GM21515 (cell line): Measurements from ENCODE around the gene STRA6.

Experiments
- ATAC-seq: cut with Tn5 transposase; IDR thresholded peaks from one replicate; pipeline ENCODE4 v1.9.1; 2021; ENCODE audit not compliant: unreplicated experiment

The STRA6 gene

DNA sequence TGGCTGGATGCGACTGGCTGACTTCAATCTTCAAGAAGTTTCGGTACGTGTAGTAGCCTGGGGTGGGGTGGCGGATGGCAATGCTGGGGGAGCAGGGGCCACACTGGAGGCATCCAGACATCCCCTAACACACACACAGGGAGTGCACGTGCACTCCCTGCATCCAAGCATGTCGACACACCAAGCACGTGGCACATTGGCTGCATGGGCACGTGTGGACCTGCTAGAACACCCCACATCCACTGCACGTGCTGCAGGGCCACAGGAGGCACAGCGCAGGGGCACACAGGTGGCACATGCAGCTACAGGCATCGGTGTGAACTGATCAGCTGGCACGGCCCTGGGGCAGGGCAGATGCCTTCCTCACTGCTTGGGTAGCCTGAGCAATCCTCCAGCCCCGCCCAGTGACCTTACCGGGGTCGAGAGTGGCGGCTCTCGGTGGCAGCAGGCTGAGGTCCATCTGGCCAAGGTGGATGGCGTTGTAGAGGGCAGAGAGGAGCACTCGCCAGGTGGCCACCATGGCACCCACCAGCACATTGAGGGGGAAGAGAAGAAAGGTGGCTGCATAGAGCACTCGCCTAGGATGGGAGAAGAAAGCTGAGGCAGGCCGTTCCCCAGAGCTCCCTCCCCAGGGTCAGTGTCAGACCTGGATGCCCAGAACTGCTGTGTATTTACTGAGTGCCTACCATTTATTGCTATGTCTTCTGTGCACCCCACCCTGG lies 21.5 kb downstream of the STRA6 start:
- no peak for ATAC-seq

DNA sequence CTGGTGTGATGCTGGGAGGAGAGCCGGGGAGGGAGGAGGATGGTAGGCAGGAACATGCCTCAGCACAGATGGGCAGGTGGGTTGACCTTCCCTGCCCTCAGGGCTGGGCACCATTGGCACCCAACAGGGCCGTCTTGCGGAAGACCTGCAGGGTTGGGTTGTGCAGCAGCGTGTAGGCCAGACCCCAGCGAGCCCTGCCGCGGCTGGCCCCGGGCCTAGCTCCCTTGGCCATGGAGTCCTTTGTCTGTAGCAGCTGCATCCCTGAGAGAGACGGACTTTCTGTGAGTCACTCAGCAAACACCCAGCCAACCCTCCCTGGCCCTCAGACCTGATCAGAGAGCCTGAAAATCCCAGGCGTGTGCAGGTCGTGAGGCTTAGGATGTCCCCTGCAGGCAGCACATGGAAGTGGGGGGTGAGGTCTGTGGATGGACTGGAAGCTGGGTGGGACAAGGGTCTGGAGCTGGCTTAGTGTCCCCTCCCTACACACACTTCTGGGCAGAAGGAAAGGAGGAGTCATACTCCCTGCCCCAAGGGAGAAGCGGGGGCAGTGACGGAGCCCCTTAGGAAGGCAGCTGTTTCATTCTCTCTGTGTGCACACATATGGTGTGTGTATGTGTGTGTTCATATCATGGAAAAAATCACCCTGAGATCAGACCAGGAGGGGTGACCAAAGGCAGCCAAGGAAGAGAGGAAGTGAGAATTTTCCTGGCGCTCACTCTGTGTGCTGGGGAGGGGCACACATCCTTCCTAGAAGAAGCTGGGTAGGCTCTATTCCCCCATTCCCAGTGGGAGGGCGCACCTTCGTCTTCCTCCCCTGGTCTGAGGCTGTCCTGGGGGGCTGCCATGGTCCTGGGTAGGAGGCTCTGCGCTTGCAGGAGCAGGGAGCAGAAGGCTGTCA lies 22.4 kb downstream of the STRA6 start:
- no peak for ATAC-seq

DNA sequence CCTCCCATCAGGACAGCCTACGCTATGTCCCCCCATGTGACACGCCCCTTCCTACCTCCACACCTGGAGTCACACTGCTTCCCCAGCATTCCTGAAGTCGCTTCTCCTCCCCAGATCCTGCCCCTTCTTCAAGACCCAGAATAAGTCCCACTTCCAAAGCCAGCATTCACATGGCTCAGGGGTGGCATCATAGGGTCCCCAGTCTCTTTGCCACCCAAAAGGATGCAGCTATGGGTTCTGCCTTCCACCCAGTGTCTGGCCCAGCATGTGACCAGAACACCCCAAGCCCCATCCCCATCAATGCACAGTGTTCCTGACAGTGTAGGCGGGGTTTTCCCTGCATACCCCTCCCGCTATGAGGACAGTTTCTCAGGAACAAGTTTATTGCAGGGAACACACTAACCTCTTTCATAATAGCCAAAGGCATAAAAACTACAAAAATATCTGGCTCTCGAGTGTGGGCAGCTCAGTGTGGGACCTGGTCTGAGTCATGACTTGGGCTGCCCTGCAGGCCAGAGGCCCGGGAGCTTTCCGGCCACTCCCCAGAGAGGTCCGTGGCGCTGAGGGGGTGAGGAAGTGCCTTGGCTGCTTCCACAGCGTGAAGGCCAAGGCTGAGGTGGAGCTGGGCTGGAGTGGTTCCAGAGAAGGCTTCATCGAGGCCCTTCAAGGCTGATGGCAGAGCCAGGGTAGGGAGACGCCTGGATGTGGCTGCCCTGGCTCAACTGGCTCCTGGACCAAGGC lies 23.3 kb downstream of the STRA6 start:
- ATAC-seq = no peak

DNA sequence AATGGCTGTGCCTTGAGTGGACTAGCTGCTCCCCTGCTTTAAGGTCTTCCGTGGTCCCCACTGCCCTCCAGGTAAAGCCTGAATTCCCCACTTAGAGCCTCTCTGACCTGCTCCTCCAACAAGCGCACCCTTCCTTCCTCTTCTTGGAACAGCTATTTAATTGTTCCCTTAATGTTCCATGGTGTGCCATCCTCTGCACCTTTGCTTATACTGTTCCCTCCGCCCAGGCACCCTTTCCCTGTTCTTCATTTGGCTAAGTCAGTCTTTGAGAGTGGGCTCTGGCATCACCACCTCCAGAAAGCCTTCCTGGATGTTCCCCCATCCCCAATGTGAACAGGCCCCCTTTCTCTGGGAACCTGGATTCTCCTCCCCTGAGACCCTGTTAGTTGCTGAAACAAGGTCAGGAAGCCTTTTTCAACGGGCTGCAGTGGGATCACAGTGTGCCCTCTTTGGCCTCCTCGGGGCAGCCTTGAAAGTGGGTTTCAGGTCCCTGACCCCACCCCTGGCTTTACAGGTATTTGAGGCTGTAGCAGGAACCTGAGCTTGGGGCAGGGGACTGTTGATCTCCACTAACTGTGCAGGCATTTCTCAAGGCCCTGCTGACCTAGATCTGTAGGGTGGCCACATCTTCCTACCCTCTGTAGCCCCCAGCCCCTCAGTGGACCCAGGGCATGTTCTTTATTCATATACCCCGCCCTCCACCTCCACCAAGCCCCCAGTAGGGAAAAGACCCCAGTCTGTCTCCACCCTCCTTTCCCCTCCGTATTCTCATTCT lies 24.1 kb downstream of the STRA6 start:
- ATAC-seq = no peak

DNA sequence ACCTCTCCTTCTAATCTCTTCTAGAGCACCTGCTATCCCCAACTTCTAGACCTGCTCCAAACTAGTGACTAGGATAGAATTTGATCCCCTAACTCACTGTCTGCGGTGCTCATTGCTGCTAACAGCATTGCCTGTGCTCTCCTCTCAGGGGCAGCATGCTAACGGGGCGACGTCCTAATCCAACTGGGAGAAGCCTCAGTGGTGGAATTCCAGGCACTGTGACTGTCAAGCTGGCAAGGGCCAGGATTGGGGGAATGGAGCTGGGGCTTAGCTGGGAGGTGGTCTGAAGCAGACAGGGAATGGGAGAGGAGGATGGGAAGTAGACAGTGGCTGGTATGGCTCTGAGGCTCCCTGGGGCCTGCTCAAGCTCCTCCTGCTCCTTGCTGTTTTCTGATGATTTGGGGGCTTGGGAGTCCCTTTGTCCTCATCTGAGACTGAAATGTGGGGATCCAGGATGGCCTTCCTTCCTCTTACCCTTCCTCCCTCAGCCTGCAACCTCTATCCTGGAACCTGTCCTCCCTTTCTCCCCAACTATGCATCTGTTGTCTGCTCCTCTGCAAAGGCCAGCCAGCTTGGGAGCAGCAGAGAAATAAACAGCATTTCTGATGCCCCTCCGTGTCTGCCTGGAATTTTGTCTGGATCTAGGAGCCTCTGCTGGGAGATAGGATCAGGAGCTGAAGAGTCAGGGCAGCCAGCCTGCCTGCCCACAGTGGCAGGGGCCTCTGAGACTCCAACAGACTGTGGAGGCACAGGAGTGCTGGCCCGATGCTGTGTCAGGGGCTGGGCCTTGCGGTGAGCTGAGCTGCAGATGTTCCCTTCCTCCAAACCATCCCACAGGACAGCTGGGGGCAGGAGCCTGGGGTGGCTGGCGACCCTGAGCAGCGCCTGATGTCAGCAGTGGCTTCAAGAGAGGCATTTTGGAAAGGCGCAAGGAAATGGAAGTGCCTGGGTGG lies 26.0 kb downstream of the STRA6 start:
- no peak for ATAC-seq

DNA sequence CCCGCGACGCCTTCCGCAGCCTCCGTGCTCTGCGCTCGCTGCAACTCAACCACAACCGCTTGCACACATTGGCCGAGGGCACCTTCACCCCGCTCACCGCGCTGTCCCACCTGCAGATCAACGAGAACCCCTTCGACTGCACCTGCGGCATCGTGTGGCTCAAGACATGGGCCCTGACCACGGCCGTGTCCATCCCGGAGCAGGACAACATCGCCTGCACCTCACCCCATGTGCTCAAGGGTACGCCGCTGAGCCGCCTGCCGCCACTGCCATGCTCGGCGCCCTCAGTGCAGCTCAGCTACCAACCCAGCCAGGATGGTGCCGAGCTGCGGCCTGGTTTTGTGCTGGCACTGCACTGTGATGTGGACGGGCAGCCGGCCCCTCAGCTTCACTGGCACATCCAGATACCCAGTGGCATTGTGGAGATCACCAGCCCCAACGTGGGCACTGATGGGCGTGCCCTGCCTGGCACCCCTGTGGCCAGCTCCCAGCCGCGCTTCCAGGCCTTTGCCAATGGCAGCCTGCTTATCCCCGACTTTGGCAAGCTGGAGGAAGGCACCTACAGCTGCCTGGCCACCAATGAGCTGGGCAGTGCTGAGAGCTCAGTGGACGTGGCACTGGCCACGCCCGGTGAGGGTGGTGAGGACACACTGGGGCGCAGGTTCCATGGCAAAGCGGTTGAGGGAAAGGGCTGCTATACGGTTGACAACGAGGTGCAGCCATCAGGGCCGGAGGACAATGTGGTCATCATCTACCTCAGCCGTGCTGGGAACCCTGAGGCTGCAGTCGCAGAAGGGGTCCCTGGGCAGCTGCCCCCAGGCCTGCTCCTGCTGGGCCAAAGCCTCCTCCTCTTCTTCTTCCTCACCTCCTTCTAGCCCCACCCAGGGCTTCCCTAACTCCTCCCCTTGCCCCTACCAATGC lies 27.1 kb downstream of the STRA6 start:
- ATAC-seq = no peak

DNA sequence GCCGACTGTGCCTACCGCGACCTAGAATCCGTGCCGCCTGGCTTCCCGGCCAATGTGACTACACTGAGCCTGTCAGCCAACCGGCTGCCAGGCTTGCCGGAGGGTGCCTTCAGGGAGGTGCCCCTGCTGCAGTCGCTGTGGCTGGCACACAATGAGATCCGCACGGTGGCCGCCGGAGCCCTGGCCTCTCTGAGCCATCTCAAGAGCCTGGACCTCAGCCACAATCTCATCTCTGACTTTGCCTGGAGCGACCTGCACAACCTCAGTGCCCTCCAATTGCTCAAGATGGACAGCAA lies 27.7 kb downstream of the STRA6 start:
- ATAC-seq = no peak

DNA sequence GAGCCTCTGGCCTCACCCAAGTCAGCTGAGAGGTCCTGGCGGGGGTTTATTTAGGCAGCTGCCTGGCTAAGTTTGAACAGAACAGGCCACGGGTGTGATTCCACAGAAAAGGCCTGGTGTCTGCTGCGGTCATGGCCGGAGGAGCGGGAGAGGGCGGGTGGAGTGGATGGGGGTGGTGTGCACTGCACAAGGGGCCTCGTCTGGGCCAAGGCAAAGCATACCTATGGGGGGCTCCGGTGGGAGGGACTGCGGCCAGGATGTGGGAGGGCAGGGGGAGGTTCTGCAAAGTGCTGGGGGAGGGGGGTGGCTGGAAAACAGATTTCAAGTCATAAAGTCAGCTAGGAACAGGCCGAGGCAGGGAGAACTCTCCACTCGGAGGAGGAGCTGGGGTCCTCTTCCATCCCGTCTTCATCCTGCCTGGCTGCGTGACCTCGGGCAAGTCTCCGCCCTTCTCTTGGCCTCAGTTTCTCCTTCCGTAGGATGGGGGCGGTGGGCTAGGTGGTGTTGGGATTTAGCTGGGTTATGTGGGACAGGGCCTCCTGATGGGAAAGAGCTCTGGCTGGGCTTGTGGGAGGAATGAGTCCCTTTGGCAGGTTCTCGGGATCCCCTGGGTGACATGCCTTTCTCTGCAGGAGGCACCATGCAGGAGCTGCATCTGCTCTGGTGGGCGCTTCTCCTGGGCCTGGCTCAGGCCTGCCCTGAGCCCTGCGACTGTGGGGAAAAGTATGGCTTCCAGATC lies 28.2 kb downstream of the STRA6 start:
- no peak for ATAC-seq

DNA sequence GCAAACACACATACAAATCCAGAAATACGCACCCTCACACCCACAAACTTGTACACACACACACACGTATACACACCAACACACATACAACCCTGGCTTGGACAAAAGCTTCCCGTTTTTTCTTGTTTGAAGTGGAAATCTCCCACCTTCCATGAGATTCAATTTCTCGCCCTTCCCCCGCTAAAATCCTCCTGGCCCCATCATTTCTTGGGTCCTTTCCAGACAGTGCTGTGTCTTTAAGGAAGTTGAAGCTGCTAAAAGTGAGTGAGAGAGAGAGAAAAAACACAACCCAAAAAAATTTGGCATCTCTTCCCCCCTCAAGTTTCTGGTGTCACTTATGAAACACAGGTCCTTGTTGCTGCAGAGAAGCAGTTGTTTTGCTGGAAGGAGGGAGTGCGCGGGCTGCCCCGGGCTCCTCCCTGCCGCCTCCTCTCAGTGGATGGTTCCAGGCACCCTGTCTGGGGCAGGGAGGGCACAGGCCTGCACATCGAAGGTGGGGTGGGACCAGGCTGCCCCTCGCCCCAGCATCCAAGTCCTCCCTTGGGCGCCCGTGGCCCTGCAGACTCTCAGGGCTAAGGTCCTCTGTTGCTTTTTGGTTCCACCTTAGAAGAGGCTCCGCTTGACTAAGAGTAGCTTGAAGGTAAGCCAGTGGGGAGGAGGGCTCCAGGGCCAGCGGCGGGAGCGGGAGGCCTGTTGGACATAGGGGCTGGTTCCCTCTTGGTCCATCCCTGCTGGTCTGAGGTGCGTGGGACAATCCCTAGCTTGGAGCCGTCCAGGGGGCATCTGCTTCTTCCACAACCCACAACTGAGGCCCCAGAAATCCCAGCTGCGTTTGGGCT lies 29.0 kb downstream of the STRA6 start, which contains the start of gene ISLR:
ISLR (plus strand) TSS at position 331 of the 839 bp plus-strand sequence. CDS start 1,149 bp downstream, outside the sequence.
- ATAC-seq = no peak

DNA sequence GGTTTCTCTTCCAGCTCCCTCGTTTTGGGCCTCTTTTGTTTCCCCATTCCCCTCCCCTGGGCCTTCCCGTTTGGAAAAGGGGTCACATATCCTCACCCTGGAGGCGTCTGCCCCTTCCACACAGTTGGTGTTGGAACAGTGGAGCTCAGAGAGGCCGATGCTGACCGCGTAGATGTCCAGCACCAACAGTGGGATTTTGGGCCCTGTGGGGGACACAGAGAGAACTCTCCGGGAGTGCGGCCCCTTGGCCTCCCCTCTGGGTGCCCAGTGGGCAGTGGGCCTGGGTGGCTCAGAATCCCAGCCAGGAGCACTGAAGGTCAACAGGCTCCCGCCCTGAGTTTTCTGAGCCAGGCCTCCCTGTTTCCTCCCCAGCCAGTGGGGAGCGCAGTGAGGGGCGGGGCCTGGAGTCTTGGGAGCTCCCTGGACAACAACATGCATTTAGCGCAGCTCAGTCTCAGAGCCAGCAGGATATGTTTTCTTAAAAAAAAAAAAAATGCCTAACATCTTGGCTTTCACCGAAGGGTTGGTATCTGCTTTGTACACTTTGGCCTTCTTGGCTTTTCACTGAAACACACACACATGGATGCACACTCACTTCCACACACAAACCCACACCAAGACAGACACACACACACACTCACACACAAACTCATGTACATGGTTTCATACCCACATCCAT lies 29.7 kb downstream of the STRA6 start:
- no peak for ATAC-seq

DNA sequence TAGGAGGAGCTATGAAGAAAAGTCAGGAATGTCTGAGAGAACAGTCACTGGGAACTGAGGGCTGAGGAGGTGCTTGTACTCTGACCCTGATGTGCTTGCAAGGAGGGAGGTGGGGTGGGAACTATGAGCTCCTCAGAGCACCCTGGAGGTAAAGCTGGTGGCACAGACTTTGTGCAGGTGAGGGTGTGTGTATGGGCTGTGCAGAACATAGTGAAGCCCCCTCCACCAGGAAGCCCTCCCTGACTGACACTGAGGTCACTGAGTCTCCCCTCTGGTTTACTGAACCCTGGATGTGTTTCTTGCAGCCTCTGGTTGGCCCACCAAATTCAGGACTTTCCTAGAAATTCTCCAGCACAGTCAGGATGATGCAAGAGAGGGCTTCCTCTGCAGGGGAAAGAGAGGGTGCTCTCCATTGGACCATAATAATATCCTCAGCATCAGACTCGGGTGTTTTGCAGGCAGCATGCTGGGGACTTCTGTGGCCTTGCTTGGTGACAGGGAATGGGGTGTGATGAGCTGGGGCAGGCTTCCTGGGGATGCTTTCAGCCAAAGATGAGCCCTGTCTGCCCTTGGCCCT lies 30.5 kb downstream of the STRA6 start:
- no peak for ATAC-seq

DNA sequence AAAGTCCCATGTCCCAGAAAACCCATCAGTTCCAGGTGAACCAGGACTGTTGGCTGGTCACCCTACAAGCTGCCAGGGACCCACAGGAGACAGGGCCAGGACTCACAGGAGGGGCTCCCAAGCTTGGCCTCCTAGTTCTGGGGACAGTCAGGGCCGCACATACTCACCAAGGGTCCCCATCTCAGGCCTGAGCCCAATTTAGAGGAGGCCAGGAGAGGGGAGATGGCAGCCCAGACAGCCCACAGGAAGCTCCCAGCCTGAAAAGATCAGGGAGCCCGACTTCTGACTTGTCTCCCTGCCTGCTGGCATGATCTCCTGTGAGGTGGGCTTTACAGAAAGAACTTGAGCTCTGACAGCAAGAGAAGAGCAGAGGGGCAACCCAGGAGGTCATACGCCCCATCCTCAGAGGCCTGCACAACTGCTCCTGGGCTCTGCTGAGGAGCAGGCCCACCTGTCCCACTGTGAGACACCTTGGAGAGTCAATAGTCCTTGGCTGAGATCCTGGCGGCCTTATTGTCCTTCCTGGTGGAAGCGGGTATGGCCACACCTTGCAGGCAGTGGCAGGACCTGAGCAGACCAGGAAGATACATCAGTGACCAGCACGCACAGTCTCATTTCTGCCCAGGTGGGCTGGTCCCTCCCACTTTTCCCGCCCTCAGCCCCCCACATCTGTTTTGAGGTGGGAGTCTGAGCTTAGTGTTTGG lies 31.6 kb downstream of the STRA6 start:
- no peak for ATAC-seq

DNA sequence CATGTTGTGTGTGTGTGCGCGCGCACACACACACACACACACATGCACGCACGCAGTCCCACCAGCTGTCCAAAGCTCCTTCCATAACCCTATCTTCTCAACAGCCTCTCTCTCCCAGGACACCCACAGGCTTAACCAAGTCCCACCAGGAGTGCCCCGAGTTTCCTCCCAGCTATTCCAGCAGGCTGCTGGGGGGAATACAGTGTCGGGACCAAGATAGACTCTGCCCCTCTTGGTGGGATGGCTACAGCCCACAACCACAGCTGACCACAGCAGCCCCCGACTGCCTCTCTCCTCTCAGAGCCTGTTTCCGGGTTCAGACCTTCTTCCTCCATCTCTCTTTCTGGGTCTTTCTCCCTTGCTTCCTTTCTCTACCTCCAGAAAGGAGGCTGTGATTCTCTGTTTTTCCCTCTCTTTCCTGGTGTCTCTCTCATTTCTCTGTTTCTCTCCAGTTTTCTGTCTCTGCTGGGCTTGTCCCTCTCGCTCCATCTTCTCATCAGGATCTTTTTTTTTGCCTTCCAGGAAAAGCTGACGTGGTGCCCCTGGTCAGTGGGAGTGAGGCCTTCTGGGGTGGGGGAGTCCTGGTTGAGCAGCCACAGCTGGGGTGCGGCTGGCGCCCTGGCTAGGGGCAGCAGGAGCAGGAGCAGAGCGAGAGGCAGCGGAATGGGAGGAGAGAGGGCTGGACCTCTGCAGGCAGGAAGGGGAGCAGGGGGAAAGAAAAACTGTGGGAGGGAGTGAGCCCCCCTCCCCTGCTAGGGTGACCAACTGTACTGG lies 32.3 kb downstream of the STRA6 start:
- no peak for ATAC-seq

DNA sequence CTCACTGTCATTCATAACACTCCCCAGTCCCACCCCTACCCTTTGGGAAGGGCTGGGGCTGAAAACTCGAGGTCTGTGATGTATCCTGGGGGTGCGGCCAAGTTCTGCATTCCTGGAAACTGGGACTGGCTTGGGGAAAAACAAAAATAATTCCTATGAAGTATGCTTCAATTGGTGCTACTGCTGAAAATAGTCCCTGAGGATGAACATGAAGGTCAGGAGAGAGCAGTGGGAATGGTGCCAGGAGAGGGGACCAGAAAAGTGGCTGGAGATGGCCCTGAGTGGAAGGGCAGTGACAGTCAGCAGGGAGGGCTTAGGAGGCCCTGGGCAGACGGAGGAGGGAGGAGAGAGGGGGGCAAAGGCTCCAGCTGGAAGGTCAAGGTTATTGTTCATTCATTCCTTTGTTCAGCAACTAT lies 33.9 kb downstream of the STRA6 start:
- no peak for ATAC-seq

DNA sequence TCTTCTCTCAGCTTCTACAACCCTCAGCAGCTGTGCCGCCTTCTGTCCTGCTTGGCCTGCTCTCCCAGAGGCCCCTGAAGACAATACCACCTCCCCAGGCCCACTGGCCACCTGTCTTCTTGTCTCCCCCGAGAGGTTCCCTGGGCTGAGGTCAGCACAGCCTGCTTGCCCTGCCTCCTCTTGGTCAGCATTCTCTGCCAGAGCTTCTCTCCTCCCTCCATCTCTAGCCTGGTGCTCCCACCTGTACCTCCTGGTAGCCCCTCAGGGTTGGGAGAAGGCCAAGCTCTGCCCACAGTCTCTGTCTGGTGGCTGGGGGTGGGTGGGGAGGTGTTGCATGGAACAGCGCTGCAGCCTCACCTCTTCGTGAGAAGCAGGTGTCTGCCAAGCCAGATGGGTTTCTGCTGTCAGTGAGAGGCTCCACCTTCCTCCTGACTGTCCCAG lies 34.7 kb downstream of the STRA6 start:
- no peak for ATAC-seq
